Activated naive CD4-positive, alpha-beta T cell treated with anti-CD3 and anti-CD28 coated beads, Interleukin-2, amount 50 U/mL, for 16 hours (primary cell): ENCODE measurements around the gene GLRA2.

Experiments used
- DNase-seq: peaks from one replicate; pipeline ENCODE4 v3.0.0-alpha.2; 2020

GLRA2 gene

GRCh38 chrX:14712096-14712495, 182.8 kb downstream of the GLRA2 start:
- DNase-seq = no peak

GRCh38 chrX:14717949-14718348, 188.6 kb downstream of the GLRA2 start:
- DNase-seq = no peak

GRCh38 chrX:14718403-14718802, 189.1 kb downstream of the GLRA2 start:
- no peak for DNase-seq

GRCh38 chrX:14729058-14729457, 199.7 kb downstream of the GLRA2 start:
- DNase-seq = no peak

GRCh38 chrX:14738643-14739042, 209.3 kb downstream of the GLRA2 start:
- no peak for DNase-seq

GRCh38 chrX:14753441-14753840, 224.1 kb downstream of the GLRA2 start:
- DNase-seq = no peak

- DNase-seq = no peak
Measured at GRCh38 chrX:14758029-14758491, 228.7 kb downstream of the GLRA2 start.

GRCh38 chrX:14775416-14775815, 246.1 kb downstream of the GLRA2 start:
- no peak for DNase-seq

GRCh38 chrX:14776901-14777300, 247.6 kb downstream of the GLRA2 start:
- DNase-seq = no peak

- no peak for DNase-seq
Measured at GRCh38 chrX:14777525-14777924, 248.2 kb downstream of the GLRA2 start.

GRCh38 chrX:14779580-14779979, 250.2 kb downstream of the GLRA2 start:
- DNase-seq = no peak
